GM13976 (cell line): Measurements from ENCODE around the gene MYOF.

Experiments
- DNase-seq: peaks from one replicate; pipeline ENCODE4 v3.0.0; 2012; ENCODE audit warnings: low spot score
- in situ Hi-C: fragments of 300-500 bp; cut with MboI; formaldehyde crosslinking; loops from one replicate; pipeline ENCODE4 v1.12.0; 2022; ENCODE audit warnings: low sequenced_read_pairs, mixed read lengths, inconsistent platforms; ENCODE audit not compliant: unreplicated experiment
- TF ChIP-seq, protein P1 (sequence below): IDR thresholded peaks from 2 replicates; pipeline ENCODE4 v1.5.1; 2012; ENCODE audit warnings: borderline replicate concordance, mild to moderate bottlenecking; ENCODE audit not compliant: insufficient read depth; ENCODE audit errors: extremely low read depth, missing control alignments, control extremely low read depth

MYOF gene

DNA sequence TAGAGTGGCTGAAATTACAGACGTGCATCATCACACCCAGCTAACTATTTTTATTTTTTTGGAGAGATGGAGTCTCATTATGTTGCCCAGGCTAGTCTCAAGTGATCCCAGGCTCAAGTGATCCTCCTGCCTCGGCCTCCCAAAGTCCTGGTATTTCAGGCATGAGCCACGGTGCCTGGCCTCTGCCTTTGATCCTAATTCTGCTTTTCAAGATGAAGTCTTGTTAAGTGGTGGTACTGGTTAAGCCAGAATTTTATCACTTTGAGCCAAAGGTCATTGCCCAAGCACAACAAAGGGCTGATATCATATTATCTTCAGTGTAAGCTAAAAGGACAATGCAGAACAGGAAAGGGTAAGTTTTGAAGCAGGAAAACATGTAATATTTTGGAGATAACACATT is 64.2 kb downstream of the MYOF start:
- TF ChIP-seq, protein P1, sequence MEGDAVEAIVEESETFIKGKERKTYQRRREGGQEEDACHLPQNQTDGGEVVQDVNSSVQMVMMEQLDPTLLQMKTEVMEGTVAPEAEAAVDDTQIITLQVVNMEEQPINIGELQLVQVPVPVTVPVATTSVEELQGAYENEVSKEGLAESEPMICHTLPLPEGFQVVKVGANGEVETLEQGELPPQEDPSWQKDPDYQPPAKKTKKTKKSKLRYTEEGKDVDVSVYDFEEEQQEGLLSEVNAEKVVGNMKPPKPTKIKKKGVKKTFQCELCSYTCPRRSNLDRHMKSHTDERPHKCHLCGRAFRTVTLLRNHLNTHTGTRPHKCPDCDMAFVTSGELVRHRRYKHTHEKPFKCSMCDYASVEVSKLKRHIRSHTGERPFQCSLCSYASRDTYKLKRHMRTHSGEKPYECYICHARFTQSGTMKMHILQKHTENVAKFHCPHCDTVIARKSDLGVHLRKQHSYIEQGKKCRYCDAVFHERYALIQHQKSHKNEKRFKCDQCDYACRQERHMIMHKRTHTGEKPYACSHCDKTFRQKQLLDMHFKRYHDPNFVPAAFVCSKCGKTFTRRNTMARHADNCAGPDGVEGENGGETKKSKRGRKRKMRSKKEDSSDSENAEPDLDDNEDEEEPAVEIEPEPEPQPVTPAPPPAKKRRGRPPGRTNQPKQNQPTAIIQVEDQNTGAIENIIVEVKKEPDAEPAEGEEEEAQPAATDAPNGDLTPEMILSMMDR = no peak
- in situ Hi-C loops = no loop called here
- DNase-seq = no peak

DNA sequence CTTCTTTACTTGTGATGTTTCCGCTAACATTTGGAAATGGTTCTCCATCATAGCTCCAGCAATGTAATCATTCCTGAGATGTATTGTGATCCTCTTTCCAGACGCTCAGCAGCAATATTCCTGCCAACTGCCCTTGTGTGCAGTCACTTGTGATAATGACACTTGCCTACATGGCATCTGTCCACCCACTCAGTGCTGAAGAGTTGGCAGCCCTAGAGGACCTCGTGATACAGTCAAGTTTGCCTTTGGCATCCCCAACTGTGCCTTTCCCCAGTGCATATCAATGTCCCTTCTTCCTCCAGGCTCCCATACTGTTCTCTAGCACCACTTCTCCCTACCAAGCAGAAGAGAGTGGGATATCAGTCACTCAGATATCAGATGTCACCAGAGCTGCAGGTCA is 64.9 kb downstream of the MYOF start:
- TF ChIP-seq, protein P1 = no peak
- in situ Hi-C loops = no loop called here
- DNase-seq = no peak

- no peak for DNase-seq
- TF ChIP-seq, protein P1 = no peak
- in situ Hi-C loops = no loop called here
Measured at GRCh38 chr10:93416824-93417223, 65.3 kb downstream of the MYOF start.

DNA sequence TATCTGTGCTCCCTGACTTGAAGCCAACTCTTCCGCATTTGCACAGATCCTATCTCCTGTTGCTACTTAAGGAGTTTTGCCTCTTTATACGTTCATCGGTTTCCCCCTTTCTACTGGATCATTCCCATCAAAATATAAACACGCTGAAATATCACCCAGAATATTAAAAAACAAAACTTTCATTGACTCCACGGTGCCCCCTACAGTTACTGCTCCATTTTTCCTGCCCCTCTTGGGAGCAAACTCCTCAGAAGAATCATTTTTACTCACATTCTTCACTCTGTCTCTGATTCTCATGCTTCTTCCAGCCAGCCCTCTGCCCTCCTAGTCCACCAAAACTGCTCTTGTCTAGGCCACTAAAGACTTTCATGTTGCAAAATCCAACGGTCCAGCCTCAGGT is 66.4 kb downstream of the MYOF start:
- TF ChIP-seq, protein P1 = no peak
- in situ Hi-C loops = no loop called here
- no peak for DNase-seq

DNA sequence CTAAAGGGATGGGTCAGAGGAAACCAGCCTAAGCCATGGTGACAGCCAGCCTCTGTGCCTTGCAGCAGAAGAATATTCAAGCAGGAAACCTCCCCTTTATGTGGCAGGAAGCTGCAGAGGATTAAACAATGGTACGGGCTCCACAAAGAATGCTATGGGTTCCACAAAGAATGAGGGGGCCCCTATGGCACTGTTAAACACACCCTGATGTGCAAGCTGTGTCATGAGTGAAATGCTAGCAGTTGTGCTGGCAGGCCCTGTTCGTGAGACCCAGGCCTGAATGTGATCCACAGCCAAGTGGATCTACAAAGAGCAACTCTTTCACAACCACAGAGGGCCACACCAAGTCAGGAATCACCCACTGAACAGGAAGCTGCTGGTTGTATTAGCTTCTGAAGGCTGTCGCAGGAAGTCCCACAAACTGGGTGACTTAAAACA is 68.9 kb downstream of the MYOF start:
- TF ChIP-seq, protein P1 = no peak
- in situ Hi-C loops = no loop called here
- no peak for DNase-seq

DNA sequence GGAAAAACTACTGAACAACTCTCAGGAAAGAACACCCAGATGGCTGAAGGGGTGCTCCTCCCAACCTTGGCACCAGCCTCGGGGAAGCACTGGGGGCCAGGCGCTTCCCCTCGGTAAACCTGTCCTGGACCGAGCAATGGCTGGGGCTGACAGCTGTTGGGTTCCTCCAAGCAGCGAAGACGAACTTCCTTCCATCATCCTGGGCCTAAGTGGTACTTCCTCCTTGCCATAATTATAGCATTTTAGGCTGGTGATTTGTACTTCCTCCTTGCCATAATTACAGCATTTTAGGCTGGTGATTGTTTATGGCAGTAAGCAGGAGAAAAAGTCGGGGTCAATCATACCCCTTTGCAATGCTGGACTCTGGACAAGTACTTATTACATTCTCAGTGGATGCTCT is 69.3 kb downstream of the MYOF start:
- in situ Hi-C loops = no loop called here
- DNase-seq = no peak
- TF ChIP-seq, protein P1 = no peak
